AG09309 (cell line): ENCODE measurements around the gene TRAF1.

Experiments used
- DNase-seq: peaks from one replicate; pipeline ENCODE4 v3.0.0-alpha.2; 2010; ENCODE audit warnings: low read depth
- H3K4me3 ChIP-seq: 2 replicates; pipeline ENCODE4 v1.5.1; 2011; ENCODE audit warnings: mild to moderate bottlenecking, low read depth, low read length, moderate library complexity; ENCODE audit not compliant: control insufficient read depth
- CTCF ChIP-seq: IDR thresholded peaks from 2 replicates; pipeline ENCODE4 v1.5.1; 2011; ENCODE audit warnings: mild to moderate bottlenecking, low read depth, low read length, inconsistent platforms; ENCODE audit not compliant: insufficient read depth, control insufficient read depth; ENCODE audit errors: missing control alignments

The TRAF1 gene

DNA sequence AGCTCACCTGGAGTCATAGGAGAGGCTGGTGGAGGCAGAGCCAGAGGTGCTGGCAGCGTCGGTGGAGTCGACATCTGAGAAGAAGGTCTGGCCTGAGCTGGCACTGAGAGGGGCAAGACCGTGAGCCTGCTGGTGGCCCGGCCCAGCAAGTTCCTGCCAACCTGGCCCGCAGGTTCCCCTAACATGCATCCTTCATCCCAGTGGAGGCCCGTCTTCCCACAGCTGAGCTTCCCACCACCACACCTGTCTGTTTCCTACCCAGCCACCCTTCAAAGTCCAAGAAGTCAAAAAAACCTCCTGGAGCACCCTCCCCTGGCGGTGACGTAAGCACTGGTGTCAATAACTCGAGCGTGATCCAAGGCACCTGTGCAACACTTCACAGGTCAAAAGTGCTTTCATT is 66.5 kb downstream of the TRAF1 start:
- no peak overlapping the region for H3K4me3 ChIP-seq
- DNase-seq: no peak
- no peak for TF ChIP-seq CTCF

GRCh38 chr9:120859361-120859760 is 67.2 kb downstream of the TRAF1 start:
- no peak for DNase-seq
- no peak for TF ChIP-seq CTCF
- H3K4me3 ChIP-seq: no peak overlapping the region

- DNase-seq: no peak
- H3K4me3 ChIP-seq: no peak overlapping the region
- no peak for TF ChIP-seq CTCF
Observed at GRCh38 chr9:120857902-120858301, 68.7 kb downstream of the TRAF1 start.

GRCh38 chr9:120857481-120857880 is 69.1 kb downstream of the TRAF1 start:
- TF ChIP-seq CTCF: no peak
- H3K4me3 ChIP-seq: no peak overlapping the region
- no peak for DNase-seq

DNA sequence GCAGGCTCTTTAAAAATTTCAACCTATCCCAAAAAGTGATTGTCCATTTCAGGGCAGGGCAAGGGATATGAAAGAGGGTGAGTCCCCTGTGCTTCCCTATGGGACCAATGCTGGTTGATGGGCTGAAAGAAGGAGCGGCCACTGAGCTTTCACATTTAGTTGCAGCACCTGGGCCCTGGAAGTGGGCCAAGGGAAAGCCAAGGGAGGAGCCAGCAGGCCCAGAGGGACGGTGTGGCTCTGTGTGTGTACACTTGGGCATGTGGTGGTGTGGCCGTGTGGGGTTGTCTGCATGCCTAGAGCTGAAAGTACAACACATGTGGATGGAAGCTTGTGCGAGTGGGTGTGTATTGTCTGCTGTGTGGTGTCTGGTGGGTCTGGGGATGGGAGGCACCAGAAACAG is 69.9 kb downstream of the TRAF1 start:
- TF ChIP-seq CTCF: no peak
- H3K4me3 ChIP-seq: no peak overlapping the region
- no peak for DNase-seq

- H3K4me3 ChIP-seq: no peak overlapping the region
- TF ChIP-seq CTCF: no peak
- no peak for DNase-seq
Observed at GRCh38 chr9:120855827-120856670, 70.5 kb downstream of the TRAF1 start.
